ENCODE data around the gene C5AR1. TPM values are rescaled to one million over a fixed set of nuclear protein-coding genes. Genes with fewer than 3 reads are reported as not detected.
"Not testable (repeated sequence)": the region's sequence is repeated elsewhere in the genome, so short reads cannot be mapped to it uniquely, and the experiment has no call there.

The C5AR1 gene
- total RNA-seq, 1 donor from 2014 or later: 9.3 TPM

DNA sequence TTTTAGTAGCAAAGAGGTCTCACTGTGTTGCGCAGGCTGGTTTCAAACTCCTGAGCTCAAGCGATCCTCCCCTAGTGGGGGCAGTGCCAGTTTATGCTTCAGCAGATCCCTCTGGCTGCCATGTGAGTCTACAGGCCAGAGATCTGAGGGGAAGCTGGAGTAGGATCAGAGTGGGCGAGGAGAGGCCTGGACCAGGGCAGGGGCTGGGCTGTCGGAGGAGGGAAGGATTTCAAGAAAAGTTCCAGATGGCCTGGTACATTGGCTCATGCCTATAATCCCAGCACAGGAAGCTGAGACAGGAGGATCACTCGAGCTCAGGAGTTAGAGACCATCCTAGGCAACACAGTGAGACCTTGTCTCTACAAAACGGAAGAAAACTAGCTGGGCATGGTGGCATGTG, 49.3 kb downstream of the C5AR1 start:
- DNase-seq (ENCODE audit: low spot score in 2 of 2): no peak
- H3K27me3 ChIP-seq: no peaks in the 10 kb centered on the region
- peaks cover 83 to 100% of the 10 kb centered on the region in 2 donors for H3K36me3 ChIP-seq
- no peak overlapping the region for H3K4me3 ChIP-seq
- TF ChIP-seq, protein P1, sequence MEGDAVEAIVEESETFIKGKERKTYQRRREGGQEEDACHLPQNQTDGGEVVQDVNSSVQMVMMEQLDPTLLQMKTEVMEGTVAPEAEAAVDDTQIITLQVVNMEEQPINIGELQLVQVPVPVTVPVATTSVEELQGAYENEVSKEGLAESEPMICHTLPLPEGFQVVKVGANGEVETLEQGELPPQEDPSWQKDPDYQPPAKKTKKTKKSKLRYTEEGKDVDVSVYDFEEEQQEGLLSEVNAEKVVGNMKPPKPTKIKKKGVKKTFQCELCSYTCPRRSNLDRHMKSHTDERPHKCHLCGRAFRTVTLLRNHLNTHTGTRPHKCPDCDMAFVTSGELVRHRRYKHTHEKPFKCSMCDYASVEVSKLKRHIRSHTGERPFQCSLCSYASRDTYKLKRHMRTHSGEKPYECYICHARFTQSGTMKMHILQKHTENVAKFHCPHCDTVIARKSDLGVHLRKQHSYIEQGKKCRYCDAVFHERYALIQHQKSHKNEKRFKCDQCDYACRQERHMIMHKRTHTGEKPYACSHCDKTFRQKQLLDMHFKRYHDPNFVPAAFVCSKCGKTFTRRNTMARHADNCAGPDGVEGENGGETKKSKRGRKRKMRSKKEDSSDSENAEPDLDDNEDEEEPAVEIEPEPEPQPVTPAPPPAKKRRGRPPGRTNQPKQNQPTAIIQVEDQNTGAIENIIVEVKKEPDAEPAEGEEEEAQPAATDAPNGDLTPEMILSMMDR (IDR thresholded peaks at IDR 0.05): no peak
- no peak overlapping the region for H3K27ac ChIP-seq
- H3K4me1 ChIP-seq: no peaks in the 10 kb centered on the region
- intact Hi-C loops (cut with DNase I): no loop called here
- H3K9me3 ChIP-seq: no peaks in the 10 kb centered on the region

DNA sequence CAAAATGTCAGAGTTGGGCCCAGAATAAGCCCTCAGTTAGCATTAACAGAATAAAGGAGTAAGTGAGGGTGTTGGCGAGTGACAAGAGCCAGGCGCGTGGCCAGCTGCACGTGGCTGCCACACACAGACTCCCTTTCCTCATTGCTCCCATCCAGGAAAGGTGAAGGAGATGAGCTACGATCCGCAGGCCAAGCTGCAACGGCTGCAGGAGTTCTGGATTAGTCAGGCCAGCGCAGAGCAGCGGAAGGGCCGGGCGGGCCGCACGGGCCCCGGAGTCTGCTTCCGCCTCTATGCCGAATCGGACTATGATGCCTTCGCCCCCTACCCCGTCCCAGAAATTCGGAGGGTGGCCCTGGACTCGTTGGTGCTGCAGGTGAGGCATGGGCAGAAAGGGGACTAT, 52.7 kb downstream of the C5AR1 start:
- peaks cover 75 to 96% of the 10 kb centered on the region in 2 donors for H3K36me3 ChIP-seq
- intact Hi-C loops (cut with DNase I): no loop called here

DNA sequence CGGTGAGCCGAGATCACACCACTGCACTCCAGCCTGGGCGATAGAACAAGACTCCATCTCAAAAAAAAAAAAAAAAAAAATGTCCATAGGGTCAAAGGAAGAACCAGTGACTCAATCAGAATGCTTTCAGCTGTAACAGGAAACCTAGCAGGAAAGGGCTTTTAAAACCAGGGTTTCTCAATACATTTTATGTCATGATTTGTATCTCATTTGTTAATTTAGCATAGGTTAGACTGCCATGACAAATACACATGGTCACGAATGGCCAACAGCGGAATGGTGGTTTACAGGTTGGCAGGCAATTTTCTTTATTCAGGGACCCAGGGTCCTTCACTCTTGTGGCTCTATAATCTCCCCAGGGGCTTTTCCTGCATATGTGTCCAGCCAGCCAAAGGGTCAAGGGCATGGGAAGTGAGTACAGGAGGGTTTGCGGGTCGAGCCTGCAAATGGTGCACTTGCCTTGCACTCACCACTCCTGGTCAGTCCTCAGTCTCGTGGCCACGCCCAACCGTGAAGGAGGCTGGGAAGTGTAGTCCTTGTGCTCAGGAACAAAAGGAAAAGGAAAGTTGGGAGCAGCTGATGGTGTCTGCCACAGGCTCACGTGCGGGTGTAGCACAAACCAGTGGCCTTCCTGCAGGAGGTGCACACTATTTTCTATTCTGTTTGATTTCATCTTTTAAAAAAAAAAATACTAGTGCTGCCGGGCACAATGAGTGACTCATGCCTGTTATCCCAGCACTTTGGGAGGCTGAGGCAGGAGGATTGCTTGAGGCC, 54.3 kb downstream of the C5AR1 start:
- Histone ChIP-seq H3K27ac (no peak overlapping the region), H3K36me3 (peaks cover 62 to 85% of the 10 kb centered on the region in 2 donors), H3K9me3 (no peaks in the 10 kb centered on the region), H3K27me3 (no peaks in the 10 kb centered on the region), H3K4me1 (no peaks in the 10 kb centered on the region), H3K4me3 (no peak overlapping the region)
- TF ChIP-seq, protein P1 (IDR thresholded peaks at IDR 0.05): no peak
- no peak for DNase-seq (ENCODE audit: low spot score in 2 of 2)
- intact Hi-C loops (cut with DNase I): no loop called here

More for the DNA sequence above, 52.7 kb downstream of the C5AR1 start:
- H3K9me3 ChIP-seq: no peaks in the 10 kb centered on the region
- DNase-seq (ENCODE audit: low spot score in 2 of 2): no peak
- H3K4me3 ChIP-seq: no peak overlapping the region
- H3K4me1 ChIP-seq: no peaks in the 10 kb centered on the region
- TF ChIP-seq, protein P1 (IDR thresholded peaks at IDR 0.05): no peak
- H3K27me3 ChIP-seq: no peaks in the 10 kb centered on the region
- no peak overlapping the region for H3K27ac ChIP-seq

- DNase-seq (ENCODE audit: low spot score in 2 of 2); H3K27me3 ChIP-seq; H3K27ac ChIP-seq; H3K4me1 ChIP-seq; intact Hi-C loops (cut with DNase I); H3K9me3 ChIP-seq; H3K4me3 ChIP-seq: not testable (repeated sequence)
- H3K36me3 ChIP-seq: peaks cover 62 to 84% of the 10 kb centered on the region in 2 donors
Observed at GRCh38 chr19:47365455-47365854, 55.8 kb downstream of the C5AR1 start.

DNA sequence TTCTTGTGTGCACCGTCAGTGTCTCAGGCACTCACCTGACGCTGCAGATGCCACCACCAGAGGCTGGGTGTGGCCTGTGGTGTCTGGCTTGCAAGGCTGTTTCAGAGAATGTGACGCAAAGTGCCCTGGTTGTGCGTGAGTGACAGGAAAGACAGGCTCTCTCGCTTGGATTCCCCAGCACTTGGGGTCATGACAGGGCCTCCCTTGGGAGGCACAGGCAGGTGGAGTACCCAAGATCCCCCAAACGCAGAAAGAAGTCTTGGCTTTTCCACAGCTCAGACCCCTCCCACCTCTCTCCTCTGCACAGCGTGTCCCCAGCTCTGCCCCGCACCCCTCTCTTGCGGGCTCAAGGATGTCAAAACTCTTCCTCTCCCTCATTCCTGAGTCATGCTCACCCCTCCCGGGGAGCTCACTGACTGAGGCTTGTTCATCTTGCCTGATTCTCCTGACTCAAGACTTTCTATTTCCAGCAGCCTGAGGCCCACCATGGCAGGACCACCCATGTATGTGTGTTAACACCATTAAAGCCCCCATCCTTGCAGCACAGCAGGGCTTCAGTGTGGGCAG, 60.5 kb downstream of the C5AR1 start:
- no peak for DNase-seq (ENCODE audit: low spot score in 2 of 2)
- no peaks in the 10 kb centered on the region for H3K4me1 ChIP-seq
- intact Hi-C loops (cut with DNase I): no loop called here
- H3K36me3 ChIP-seq: peaks cover 65 to 85% of the 10 kb centered on the region in 2 donors
- H3K4me3 ChIP-seq: no peak overlapping the region
- H3K27me3 ChIP-seq: no peaks in the 10 kb centered on the region
- TF ChIP-seq, protein P1 (IDR thresholded peaks at IDR 0.05): no peak
- no peak overlapping the region for H3K27ac ChIP-seq
- H3K9me3 ChIP-seq: no peaks in the 10 kb centered on the region

DNA sequence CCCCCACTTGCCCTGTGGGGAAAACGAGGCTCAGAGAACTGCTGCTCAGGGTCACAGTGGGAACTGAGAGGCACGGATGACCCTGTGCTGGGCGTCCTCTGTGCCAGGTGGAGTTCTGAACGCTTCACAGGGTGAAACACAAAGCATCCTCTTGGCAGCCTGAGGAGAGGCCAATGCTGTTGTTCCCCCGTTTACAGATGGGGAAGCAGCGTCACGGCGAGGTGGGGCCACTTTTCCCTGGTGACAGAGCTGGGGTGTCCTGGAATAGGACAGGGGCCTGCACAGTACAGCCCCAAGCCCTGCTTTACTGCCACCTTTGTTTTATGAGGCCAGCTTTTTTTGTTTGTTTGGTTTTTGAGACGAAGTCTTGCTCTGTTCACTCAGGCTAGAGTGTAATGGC, 61.6 kb downstream of the C5AR1 start:
- Histone ChIP-seq H3K36me3 (peaks cover 76 to 89% of the 10 kb centered on the region in 2 donors), H3K9me3 (no peaks in the 10 kb centered on the region), H3K4me3 (no peak overlapping the region), H3K27me3 (no peaks in the 10 kb centered on the region), H3K27ac (no peak overlapping the region), H3K4me1 (no peaks in the 10 kb centered on the region)
- TF ChIP-seq, protein P1 (IDR thresholded peaks at IDR 0.05): no peak
- DNase-seq (ENCODE audit: low spot score in 2 of 2): no peak
- intact Hi-C loops (cut with DNase I): no loop called here

All from ascending aorta (tissue), 2 donors.